T-helper 2 cell treated with Interferon-gamma antibody and Interleukin-4, amounts not matched to agents 5 μg/mL and 100 μg/mL, for 36 hours (primary cell): ENCODE data around the gene TPBGL.

Source experiments
- DNase-seq: peaks from one replicate; pipeline ENCODE4 v3.0.0; 2021; ENCODE audit warnings: low spot score
- H3K27ac Mint-ChIP-seq: one replicate; pipeline ENCODE4 v1.8.0; 2021; ENCODE audit warnings: mild to moderate bottlenecking, mixed read lengths
- H3K27me3 Mint-ChIP-seq: one replicate; pipeline ENCODE4 v1.8.0; 2021; ENCODE audit warnings: low read depth, mixed read lengths
- H3K36me3 Mint-ChIP-seq: one replicate; pipeline ENCODE4 v1.8.0; 2021; ENCODE audit warnings: low read depth, mixed read lengths
- H3K4me1 Mint-ChIP-seq: one replicate; pipeline ENCODE4 v1.8.0; 2021; ENCODE audit warnings: low read depth, mixed read lengths
- H3K4me3 Mint-ChIP-seq: one replicate; pipeline ENCODE4 v1.8.0; 2022; ENCODE audit warnings: mild to moderate bottlenecking, moderate library complexity, mixed read lengths
- H3K9me3 Mint-ChIP-seq: one replicate; pipeline ENCODE4 v1.8.0; 2021; ENCODE audit warnings: mixed read lengths

TPBGL gene

DNA sequence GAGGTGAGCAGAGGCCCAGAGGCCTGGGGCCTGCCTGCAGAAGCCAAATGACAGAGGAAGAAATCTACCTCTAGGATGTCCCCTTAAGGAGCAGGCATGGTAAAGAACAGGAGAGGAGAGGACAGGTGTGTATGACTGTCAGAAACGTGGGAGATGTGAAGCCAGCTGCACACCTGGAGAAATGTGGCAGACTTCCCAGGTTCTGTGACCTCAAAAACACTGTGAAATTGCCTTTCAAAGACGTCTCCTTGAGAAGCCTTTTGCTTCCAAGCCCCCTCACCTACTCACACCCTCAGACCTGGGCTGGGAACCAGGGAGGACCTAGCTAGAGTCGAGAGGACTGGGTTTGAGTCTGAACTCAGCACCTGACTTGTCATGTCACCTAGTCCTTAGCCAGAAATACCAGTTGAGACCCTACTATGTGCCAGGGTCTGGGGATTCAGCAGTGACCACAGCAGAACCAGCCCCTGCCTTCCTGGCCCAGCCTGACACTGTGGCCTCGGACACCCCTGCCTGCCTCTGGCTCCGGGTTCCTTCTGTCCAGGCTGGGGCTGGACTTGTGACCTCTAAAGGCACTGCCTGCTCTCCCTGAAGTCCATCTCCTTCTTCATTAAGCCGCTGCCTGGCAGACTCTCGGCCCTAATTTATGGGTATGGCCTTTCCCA lies 5.6 kb downstream of the TPBGL start:
- no peaks in the 10 kb centered on the region for H3K36me3 Mint-ChIP-seq
- H3K9me3 Mint-ChIP-seq = no peaks in the 10 kb centered on the region
- peaks cover 8% of the 10 kb centered on the region for H3K4me1 Mint-ChIP-seq
- H3K27me3 Mint-ChIP-seq = peaks cover 31% of the 10 kb centered on the region
- H3K27ac Mint-ChIP-seq = no peak overlapping the region
- DNase-seq = no peak
- no peak overlapping the region for H3K4me3 Mint-ChIP-seq

DNA sequence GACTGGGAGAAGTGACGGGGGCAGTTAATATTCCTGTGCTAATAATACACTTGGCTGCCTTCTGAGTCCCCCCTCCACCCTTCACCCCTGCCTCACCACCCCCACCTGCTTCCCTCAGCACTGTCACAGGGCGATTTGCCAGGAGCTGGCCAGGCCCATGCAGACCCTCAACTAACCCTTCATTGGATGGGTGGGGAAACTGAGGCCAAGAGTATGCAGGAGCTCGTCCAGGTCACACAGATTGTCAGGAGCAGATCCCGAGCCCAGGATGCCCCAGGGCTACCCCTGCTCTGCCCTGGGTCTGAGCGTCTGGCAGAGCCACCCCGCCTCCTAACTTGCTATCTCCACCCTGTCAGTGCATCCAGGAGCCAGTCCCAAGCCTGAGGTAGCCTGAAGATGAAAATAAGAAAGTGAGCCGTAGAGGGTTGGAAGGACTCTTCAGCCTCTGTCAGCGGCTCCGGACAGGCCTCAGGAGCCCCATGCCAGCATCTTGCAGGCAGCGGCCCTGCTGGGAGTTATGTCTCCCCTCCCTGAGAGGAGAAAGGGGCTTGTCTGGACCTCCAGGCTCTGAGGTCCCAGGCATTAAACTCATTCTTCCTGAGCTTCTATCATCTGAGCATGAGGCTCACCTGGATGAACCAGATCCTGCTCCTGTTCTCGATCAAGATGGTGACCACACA lies 6.2 kb downstream of the TPBGL start:
- DNase-seq = no peak
- H3K4me3 Mint-ChIP-seq = no peak overlapping the region
- H3K4me1 Mint-ChIP-seq = peaks cover 8% of the 10 kb centered on the region
- H3K27me3 Mint-ChIP-seq = peaks cover 31% of the 10 kb centered on the region
- H3K36me3 Mint-ChIP-seq = no peaks in the 10 kb centered on the region
- no peaks in the 10 kb centered on the region for H3K9me3 Mint-ChIP-seq
- no peak overlapping the region for H3K27ac Mint-ChIP-seq

DNA sequence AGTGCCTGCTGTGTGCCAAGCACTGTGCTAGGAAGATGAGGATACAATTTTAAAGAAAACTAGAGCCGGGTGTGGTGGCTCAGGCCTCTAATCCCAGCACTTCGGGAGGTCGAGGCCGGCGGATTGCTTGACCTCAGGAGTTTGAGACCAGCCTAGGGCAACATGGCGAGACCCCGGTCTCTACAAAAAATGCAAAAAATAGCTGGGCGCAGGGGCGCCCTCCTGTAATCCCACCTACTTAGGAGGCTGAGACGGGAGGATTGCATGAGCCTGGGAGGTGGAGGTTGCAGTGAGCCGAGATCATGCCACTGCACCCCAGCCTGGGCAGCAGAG lies 8.3 kb downstream of the TPBGL start:
- Mint-ChIP-seq H3K27me3 (peaks cover 16% of the 10 kb centered on the region), H3K4me1 (peaks cover 3% of the 10 kb centered on the region), H3K4me3 (no peak overlapping the region), H3K9me3 (no peaks in the 10 kb centered on the region), H3K36me3 (no peaks in the 10 kb centered on the region), H3K27ac (no peak overlapping the region)
- DNase-seq = no peak

DNA sequence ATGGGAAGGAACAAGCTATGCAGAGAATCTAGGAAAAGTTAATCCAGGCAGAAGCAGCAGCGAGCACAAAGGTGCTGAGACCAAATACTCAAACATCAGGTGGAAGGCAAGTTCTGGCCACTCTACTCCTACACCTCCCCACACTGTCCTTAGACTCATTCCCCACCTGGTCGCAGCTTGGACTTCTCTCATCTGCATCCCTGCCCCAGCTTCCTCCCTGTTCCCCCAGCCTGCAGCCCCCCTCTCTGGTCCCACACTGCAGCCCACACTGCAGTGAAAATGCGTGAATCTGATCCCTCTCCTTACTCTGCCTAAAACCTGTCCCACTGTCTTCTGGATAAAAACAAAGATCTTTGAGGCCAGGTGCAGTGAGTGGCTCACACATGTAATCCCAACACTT lies 9.1 kb downstream of the TPBGL start:
- H3K4me1 Mint-ChIP-seq = peaks cover 3% of the 10 kb centered on the region
- no peak for DNase-seq
- no peak overlapping the region for H3K4me3 Mint-ChIP-seq
- H3K27ac Mint-ChIP-seq = no peak overlapping the region
- H3K9me3 Mint-ChIP-seq = no peaks in the 10 kb centered on the region
- H3K36me3 Mint-ChIP-seq = no peaks in the 10 kb centered on the region
- H3K27me3 Mint-ChIP-seq = peaks cover 17% of the 10 kb centered on the region

DNA sequence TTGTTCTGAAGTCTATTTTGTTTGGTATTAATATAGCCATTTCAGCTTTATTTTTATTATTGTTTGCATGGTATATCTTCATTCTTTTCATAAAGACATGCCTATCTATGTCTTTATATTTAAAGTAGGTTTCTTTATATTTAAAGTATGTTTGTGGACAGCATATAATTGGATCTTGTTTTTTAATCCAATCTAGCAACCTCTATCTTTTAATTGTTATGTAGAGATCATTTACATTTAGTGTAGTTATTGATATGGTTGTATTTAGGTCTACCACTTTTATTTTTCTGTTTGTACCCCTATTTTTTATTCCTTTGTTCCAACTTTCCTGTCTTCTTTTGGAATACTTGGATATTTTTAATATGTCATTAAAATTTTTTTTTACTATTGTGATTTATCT lies 13.8 kb downstream of the TPBGL start:
- no peak overlapping the region for H3K4me3 Mint-ChIP-seq
- H3K27ac Mint-ChIP-seq = no peak overlapping the region
- peaks cover 40% of the 10 kb centered on the region for H3K27me3 Mint-ChIP-seq
- no peaks in the 10 kb centered on the region for H3K9me3 Mint-ChIP-seq
- no peaks in the 10 kb centered on the region for H3K36me3 Mint-ChIP-seq
- H3K4me1 Mint-ChIP-seq = no peaks in the 10 kb centered on the region
- no peak for DNase-seq

DNA sequence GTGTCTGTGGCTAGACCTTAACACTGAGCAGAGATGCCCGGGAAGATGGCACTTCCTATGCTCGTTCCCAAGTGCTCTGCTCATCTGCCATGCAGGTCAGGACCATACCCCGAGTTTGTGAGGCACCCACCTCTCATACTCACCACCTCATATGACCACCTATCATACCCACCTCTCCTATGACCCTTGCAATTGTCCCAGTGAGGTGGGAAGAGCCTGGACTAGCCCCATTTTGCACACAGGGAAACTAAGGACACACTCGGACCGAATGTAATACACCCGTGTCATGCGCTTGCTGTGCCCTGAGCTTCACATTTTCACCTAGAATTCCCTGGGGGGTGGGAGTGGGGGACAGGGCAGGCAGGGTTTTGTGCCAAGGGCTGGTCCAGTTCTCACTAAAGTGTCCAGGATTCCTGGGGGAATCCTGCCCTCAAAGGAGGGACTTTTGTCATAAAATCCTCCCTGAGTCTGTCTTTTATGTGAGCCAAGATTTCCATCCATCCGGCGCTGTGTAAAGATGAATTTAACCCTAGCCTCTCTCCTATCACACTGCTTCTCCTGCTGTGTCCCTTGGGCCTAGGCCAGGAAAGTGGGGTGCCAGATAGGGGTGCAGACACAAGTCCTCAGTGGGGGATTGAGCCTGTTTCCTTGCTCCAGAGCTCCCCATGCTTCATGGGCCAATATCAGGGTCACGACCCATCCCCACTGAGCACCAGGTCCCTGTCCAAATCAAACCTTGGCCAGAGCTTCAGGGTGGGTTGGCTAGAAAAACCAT lies 20.0 kb downstream of the TPBGL start:
- Mint-ChIP-seq H3K4me3 (no peak overlapping the region), H3K4me1 (peaks cover 13% of the 10 kb centered on the region), H3K27ac (no peak overlapping the region), H3K9me3 (no peaks in the 10 kb centered on the region), H3K36me3 (no peaks in the 10 kb centered on the region), H3K27me3 (peaks cover 23% of the 10 kb centered on the region)
- no peak for DNase-seq

DNA sequence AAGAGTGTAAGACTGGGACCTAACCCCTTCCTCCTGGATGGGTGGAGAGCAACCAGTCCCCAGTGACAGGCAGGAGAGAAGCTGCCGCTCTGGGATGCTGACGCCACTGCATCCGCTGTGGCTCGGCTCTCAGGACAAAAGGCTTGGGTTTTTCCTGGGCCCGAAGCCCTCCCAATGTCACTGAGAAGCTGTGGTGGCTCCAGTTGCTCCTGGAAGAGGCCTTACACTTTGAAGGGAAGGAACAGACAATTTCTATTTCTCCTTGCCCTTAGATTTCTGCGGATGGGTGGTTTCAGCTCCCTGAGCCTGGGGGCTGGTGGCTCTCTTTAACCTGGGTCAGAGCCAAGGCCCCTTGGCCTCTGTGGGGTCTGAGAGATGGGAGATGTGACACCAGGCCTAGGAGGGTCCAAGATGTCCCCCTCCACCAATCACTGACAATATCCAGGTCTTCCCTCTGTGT lies 21.4 kb downstream of the TPBGL start:
- H3K27ac Mint-ChIP-seq = no peak overlapping the region
- no peaks in the 10 kb centered on the region for H3K36me3 Mint-ChIP-seq
- peaks cover 13% of the 10 kb centered on the region for H3K4me1 Mint-ChIP-seq
- no peak overlapping the region for H3K4me3 Mint-ChIP-seq
- DNase-seq = no peak
- no peaks in the 10 kb centered on the region for H3K9me3 Mint-ChIP-seq
- H3K27me3 Mint-ChIP-seq = peaks cover 13% of the 10 kb centered on the region

DNA sequence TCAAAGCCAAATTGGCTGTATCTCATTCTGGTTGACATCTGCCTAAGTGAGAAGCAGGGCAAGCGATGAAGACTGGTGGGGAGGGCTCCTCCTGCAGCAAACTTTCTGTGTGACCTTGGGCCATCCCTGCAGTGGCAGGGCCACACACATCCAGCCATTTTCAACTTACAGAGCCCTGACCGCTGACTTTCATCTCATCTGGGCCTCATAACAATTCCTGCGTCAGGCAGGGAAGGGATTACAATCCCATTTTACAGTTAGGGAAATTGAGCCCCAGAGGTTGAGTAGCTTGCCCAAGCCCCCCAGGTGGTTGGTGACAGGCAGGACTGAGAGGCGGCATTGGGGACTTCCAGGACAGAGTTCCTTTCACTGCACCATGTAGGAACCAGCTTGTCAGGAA lies 21.9 kb downstream of the TPBGL start:
- H3K27me3 Mint-ChIP-seq = peaks cover 9% of the 10 kb centered on the region
- H3K9me3 Mint-ChIP-seq = no peaks in the 10 kb centered on the region
- no peak for DNase-seq
- no peak overlapping the region for H3K27ac Mint-ChIP-seq
- H3K36me3 Mint-ChIP-seq = no peaks in the 10 kb centered on the region
- H3K4me1 Mint-ChIP-seq = peaks cover 13% of the 10 kb centered on the region
- H3K4me3 Mint-ChIP-seq = no peak overlapping the region

DNA sequence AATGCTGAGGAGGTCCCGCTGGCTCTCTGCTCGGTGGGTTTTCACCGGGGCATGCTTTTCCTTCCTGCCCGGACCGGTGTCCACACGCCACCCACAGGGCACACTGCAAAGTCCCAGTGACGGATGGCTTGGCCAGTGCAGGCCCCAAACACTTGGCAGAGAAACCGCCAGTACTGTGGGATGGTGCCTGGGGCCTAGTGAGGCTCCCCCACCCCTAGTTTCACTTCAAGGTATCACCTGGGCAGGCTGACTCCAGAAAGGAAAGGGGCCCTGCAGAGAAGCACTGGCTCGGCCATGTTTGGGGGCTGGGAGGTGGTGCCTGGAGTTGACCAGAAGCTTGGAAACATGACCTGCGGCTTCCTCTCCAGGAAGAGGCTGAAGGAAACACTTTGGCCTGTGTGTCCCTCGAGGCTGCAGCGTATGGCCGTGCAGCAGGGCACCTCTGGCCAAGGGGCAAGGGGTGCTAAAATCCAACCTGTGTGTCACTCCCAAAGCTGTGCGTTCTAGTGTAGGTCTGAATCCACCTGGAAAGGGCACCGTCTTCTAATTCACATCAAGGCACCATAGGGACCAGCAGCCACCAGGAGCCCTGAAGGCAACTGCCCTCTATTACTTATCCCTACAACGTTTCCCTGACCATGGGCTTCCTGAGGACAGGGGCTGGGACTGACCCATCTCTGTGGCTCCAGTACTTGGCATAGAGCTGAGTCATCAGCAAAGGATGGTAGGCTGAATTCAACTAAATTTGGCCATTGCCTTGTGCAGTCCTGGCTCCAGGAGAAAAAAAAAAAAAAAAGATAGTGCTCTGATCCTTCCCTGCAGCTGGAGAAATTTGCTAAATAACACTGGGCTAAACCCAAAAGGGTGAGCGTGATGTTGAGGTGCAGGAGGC lies 22.6 kb downstream of the TPBGL start:
- no peak overlapping the region for H3K4me3 Mint-ChIP-seq
- no peak for DNase-seq
- H3K36me3 Mint-ChIP-seq = no peaks in the 10 kb centered on the region
- H3K27me3 Mint-ChIP-seq = peaks cover 3% of the 10 kb centered on the region
- H3K27ac Mint-ChIP-seq = peak overlapping the region; percentile 9
- no peaks in the 10 kb centered on the region for H3K9me3 Mint-ChIP-seq
- peaks cover 13% of the 10 kb centered on the region for H3K4me1 Mint-ChIP-seq

DNA sequence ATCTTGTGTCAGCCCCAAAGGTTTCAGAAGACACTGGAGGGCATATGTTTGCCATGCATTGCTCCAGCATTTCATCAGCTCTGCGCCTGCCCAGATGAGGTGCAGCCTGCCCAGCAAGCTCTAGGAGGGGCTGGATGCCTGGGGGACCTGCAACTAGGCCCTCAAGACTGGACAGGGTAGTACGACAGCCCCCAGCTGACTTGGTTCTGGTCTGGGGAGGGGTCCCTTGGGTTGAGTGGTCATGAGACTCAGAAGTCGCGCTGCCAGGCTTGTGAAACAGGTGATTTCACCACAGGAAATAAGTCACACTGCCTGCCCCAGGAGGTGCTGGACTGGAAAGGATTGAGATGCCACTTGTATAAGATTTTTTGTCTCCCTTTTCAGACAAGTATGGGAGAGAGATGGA lies 23.4 kb downstream of the TPBGL start:
- Mint-ChIP-seq H3K27ac (peak overlapping the region; percentile 9), H3K4me3 (no peak overlapping the region)

DNA sequence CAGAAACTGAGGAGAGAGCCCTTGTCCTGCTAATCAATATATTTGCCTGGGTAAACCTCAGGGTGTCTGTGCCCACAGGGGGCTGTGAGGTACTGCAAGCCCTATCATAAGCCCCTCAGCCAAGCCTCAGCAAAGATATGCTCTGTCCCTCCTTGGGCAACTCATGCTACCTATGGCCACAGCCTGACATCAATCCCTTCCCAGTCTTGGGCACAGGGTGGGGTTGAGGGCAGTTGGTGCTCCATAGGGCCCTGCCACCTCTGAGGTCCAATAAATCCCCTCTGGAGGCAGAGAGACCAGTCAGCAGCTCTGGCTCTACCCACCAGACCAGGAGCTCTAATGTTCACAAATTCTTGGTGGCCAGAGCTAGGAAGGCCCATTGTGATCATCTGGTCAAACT lies 23.8 kb downstream of the TPBGL start:
- Mint-ChIP-seq H3K4me3 (no peak overlapping the region), H3K27ac (no peak overlapping the region), H3K9me3 (no peaks in the 10 kb centered on the region), H3K4me1 (peaks cover 13% of the 10 kb centered on the region), H3K36me3 (no peaks in the 10 kb centered on the region), H3K27me3 (no peaks in the 10 kb centered on the region)
- DNase-seq = no peak

More for the DNA sequence above, 23.4 kb downstream of the TPBGL start:
- H3K27me3 Mint-ChIP-seq = no peaks in the 10 kb centered on the region
- peaks cover 13% of the 10 kb centered on the region for H3K4me1 Mint-ChIP-seq
- no peak for DNase-seq
- H3K36me3 Mint-ChIP-seq = no peaks in the 10 kb centered on the region
- no peaks in the 10 kb centered on the region for H3K9me3 Mint-ChIP-seq

DNA sequence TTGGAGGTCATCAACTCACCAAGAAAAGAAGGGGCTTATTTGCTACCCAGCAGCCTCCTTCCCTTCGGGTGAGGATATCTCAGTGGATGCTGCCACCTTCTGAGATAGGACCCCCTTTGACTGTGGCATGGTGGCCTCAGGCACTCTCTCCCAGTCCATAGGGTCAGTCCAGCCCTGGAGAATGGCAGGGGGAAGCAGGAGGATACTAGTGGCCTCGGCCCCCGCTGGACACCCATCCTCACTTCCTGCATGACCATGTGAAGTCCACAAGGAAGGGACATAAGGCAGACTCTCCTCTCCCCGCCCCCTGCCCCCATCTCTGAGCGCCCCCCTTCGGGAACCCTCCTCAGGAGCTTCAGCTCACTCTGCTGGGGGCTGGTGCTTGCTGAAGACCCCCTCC lies 24.4 kb downstream of the TPBGL start:
- Mint-ChIP-seq H3K9me3 (no peaks in the 10 kb centered on the region), H3K27me3 (no peaks in the 10 kb centered on the region), H3K4me1 (peaks cover 13% of the 10 kb centered on the region), H3K27ac (no peak overlapping the region), H3K4me3 (no peak overlapping the region), H3K36me3 (no peaks in the 10 kb centered on the region)
- no peak for DNase-seq

DNA sequence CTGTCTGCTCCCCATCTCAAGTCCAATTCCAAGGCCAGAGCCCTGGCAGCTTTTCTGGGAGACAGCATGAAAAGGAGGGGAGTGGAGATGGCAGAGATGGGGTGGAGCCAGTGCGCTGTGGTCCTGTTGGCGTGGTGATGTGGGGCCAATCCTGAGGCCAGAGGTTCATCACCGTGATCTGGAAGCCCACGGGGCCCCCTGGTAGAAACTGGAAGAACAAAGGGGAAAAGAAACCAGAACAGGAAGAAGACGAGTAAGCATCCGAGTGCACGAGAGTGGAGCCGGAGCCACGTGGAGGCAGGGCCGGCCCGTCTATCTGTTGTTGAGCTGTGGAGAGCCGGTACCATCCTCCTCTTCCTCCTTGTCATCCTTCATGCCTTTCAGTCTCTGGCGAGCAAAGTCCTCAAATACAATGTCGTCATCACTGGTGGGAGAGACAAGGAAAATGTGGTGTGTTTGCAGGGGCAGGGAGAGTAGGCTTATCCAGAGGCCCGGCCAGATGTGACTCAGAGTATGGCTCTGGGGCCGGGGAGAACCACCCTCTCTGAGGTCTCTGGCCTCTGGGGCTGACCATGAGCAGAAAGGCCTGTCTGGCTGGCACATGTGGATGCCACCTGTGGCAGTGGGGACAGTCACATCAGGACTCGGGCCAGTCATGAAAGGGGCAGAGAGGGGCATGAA lies 25.4 kb downstream of the TPBGL start:
- Mint-ChIP-seq H3K27ac (peak overlapping the region; percentile 6), H3K36me3 (no peaks in the 10 kb centered on the region), H3K4me1 (peaks cover 12% of the 10 kb centered on the region), H3K9me3 (no peaks in the 10 kb centered on the region), H3K27me3 (no peaks in the 10 kb centered on the region), H3K4me3 (no peak overlapping the region)
- DNase-seq = no peak
